GM18867 (cell line): ENCODE results near the gene TFAP2B.

Experiments
- ATAC-seq: cut with Tn5 transposase; IDR thresholded peaks from one replicate; pipeline ENCODE4 v1.9.1; 2021; ENCODE audit warnings: mild to moderate bottlenecking, moderate library complexity; ENCODE audit not compliant: unreplicated experiment

Gene TFAP2B

GRCh38 chr6:50818673-50819072, at the start of gene TFAP2B:
Gene TFAP2B (plus strand): TSS chr6:50818871. CDS start chr6:50818892, 21 bp downstream.
- ATAC-seq, result no peak

GRCh38 chr6:50778696-50779095, 40.0 kb upstream of the TFAP2B start:
- no peak for ATAC-seq

GRCh38 chr6:50780382-50780781, 38.3 kb upstream of the TFAP2B start:
- ATAC-seq, result no peak

GRCh38 chr6:50785921-50786320, 32.8 kb upstream of the TFAP2B start:
- ATAC-seq, result no peak

- ATAC-seq, result peak; percentile 75
Measured at GRCh38 chr6:50791900-50792508, 26.7 kb upstream of the TFAP2B start.

GRCh38 chr6:50792771-50793170, 25.9 kb upstream of the TFAP2B start:
- no peak for ATAC-seq

- no peak for ATAC-seq
Measured at GRCh38 chr6:50795574-50795973, 23.1 kb upstream of the TFAP2B start.

GRCh38 chr6:50804283-50804682, 14.4 kb upstream of the TFAP2B start:
- ATAC-seq, result no peak

- ATAC-seq, result no peak
Measured at GRCh38 chr6:50807035-50807434, 11.6 kb upstream of the TFAP2B start.

- ATAC-seq, result peak; percentile 57
Measured at GRCh38 chr6:50815436-50816114, 3.1 kb upstream of the TFAP2B start.

GRCh38 chr6:50816115-50816675, 2.5 kb upstream of the TFAP2B start:
- peak; percentile 91 for ATAC-seq

GRCh38 chr6:50816947-50817645, 1.6 kb upstream of the TFAP2B start:
- ATAC-seq, result no peak

GRCh38 chr6:50817646-50817950, 1.1 kb upstream of the TFAP2B start:
- ATAC-seq, result no peak

GRCh38 chr6:50818020-50818419, 651 bp upstream of the TFAP2B start:
- no peak for ATAC-seq

- no peak for ATAC-seq
Measured at GRCh38 chr6:50819466-50819903, 814 bp downstream of the TFAP2B start.

GRCh38 chr6:50819904-50820868, 1.5 kb downstream of the TFAP2B start:
- ATAC-seq, result no peak

- ATAC-seq, result no peak
Measured at GRCh38 chr6:50820869-50821264, 2.2 kb downstream of the TFAP2B start.

- no peak for ATAC-seq
Measured at GRCh38 chr6:50821441-50822077, 2.9 kb downstream of the TFAP2B start.

GRCh38 chr6:50822078-50822476, 3.4 kb downstream of the TFAP2B start:
- no peak for ATAC-seq
